Fibroblast of peridontal ligament (primary cell): Measurements from ENCODE around the gene CAMKK2.
A peak's percentile ranks its signal among the peaks of the same experiment; 100 is the strongest.
"Not testable (repeated sequence)": the region's sequence is repeated elsewhere in the genome, so short reads cannot be mapped to it uniquely, and the experiment has no call there.

Experiments used
- DNase-seq: peaks from one replicate; pipeline ENCODE4 v3.0.0-alpha.2; 2010; ENCODE audit errors: extremely low read depth

CAMKK2 gene

DNA sequence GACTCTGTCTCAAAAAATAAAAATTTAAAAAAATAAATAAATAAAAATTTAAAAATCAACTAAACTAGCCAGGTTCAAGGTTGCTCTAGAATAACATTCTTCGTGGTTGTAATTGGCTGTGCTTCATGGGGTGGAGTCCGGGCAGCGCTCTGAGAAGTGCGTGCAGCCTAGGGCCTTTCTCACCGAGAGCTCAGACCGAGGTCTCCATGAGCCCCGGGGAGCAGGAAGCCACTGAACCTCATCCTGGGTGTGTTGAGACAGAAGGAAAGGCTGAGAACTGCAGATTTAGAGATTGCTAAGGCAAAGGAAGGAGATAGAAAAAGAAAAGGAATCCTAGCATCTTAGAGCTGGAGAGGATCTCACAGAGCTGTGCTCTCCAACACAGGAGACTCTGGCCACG is 71.9 kb downstream of the CAMKK2 start:
- DNase-seq = no peak

DNA sequence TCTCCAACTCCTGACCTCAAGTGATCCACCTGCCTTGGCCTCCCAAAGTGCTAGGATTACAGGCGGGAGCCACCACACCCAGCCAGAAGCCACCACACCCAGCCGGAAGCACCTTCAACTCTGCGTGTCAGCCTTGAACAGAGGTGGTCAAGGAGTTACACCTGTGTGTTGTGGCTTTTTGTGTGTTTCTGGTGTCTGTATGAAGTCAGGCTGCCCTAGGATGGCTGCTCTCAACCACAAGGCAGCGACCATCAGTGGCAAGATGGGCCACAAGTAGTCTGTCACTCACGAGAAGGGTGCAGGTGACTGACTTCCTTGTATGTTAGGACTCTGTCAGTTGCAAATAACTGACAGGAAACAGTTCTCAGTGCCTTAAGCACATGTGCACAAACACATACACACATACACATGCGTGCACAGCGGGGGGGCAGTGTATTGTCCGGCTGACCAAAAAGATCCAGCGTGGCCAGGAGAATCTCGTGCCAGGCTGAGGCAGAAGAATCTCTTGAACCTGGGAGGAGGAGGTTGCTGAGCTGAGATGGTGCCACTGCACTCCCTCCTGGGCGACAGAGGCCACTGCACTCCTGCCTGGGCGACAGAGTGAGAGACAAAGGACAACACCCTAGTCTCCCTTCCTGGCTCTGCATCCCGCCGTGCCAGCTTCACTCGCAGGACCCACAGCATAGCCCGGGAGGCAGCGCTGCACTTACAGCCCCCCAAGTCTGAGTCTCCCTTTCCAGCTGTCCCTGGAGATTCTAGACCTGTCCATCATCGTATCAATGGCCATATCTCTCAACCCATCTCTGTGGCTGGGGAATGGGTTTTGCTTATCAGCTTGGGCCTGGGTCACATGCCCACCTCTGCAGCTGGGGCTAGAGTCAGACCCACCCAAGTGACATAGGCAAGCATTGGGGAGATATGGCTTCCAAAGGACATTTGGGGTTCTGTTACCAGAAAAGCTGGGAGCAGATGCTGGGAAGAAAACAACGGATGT is 72.9 kb downstream of the CAMKK2 start:
- DNase-seq = no peak

DNA sequence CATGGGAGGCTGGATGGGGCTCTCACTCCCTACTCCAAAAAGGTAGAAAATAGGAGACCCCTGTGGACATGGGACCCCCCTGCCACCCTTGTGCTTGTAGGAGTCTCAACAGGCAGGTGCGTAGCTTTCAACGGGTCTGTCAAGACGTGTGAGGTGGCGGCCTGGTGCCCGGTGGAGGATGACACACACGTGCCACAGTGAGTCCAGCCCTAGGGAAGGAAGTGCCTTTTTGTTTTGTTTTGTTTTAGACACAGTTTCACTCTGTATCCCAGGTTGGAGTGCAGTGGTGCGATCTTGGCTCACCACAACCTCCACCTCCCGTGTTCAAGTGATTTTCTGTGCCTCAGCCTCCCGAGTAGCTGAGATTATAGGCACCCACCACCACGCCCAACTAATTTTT is 73.7 kb downstream of the CAMKK2 start:
- DNase-seq = no peak

DNA sequence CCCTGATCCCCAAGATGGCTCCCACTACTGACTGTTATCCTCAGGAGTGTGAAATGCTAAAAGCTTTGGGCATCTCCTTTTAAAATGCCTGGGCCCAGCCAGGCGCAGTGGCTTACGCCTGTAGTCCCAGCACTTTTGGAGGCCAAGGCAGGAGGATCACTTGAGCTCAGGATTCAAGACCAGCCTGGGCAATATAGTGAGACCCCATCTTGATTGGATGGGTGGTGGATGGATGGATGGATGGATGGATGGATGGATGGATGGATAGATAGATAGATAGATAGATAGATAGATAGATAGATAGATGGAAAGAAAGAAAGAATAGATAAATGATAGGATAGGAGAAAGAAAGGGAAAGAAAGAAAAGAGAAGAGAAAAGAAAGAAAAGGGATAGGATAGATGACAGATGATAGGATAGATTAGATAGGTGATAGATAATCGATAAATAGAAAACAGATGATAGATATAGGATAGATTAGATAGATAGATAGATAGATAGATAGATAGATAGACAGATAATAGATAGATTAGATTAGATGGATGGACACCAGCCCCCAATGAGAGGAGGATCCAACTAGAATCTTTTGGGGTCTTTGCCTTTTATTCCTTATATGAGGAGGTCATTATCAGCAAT is 77.0 kb downstream of the CAMKK2 start:
- DNase-seq = no peak

DNA sequence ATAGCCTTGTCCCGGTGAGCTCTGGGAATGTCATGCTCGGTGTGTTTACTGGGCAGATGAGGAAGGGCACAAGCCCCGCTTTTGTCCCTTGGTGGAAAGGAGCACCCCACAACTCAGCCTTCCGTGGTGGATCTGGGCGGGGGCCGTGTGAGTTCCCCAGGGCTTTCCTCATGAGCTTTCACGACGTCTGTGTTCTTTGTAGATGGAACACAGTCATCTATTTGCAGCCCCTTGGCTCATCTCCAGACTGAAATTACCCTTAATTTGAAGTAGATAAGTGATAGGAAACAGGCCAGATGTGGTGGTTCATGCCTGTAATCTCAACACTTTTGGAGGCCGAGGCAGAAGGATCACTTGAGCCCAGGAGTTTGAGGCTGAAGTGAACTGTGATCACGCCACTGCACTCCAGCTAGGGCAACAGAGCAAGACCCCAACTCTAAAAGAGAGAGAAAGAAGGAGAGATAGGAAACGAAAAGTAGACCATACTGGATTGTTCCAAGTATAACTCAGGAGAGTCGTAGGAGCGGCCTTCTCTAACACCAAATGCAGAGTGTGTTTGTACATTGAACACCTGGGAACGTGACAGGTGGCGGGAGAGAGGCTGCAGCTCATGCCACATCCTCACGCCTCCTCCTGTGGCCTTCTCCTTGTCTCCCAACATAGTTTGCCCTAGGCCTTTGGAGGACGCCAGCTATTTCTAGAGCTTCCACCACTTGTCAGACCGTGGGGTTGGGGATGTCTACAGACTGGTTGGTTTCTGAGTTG is 77.7 kb downstream of the CAMKK2 start:
- DNase-seq = no peak

DNA sequence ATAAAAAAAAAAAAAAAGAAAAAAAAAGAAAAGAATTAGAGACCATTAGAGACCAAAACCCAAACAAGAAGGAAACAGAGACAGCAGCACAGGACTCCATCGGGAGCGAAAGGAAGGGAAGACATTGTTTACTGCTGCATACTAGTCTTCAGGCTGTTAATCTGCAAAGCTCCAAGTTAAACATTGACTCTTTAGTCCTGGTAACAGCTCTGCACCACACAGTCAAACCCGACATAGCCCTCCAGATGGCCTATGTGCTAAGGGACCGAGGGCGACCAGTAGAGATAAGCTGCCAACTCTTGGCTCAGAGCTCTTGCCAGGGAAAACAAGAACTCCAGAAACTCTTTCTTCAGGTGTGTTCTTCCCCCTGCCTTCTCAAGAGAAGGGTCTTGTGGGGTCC is 78.7 kb downstream of the CAMKK2 start:
- no peak for DNase-seq

DNA sequence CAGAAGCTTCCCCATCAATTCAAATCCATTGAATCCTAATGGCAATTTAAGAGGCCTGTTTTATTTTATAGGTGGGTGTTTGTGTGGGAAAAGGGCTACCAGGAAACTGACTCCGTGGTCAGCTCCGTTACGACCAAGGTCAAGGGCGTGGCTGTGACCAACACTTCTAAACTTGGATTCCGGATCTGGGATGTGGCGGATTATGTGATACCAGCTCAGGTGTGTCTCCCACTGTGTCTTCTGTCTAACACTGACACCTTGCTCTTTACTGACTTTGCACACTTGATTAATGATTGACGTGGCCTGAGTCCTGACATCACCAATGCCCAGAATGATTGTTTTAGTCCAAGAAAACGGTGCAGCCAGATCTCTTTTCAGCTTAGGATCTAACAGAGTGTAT is 79.4 kb downstream of the CAMKK2 start:
- no peak for DNase-seq

DNA sequence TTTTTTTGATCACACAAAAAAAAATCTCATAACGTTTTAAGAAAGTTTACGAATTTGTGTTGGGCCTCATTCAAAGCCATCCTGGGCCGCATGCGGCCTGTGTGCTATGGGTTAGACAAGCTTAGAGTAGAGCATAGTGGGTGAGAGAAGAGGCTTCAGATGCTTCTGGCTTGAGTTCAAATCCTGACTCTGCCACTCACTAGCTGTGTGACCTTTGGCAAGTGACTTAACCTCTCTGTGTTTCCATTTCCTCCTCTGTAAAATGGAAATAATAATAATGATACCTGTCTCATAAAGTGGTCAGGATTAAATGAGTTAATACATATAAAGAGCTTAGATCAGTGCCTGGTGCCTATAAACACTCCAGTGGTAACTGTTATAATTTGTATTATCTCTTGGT is 80.4 kb downstream of the CAMKK2 start:
- no peak for DNase-seq

DNA sequence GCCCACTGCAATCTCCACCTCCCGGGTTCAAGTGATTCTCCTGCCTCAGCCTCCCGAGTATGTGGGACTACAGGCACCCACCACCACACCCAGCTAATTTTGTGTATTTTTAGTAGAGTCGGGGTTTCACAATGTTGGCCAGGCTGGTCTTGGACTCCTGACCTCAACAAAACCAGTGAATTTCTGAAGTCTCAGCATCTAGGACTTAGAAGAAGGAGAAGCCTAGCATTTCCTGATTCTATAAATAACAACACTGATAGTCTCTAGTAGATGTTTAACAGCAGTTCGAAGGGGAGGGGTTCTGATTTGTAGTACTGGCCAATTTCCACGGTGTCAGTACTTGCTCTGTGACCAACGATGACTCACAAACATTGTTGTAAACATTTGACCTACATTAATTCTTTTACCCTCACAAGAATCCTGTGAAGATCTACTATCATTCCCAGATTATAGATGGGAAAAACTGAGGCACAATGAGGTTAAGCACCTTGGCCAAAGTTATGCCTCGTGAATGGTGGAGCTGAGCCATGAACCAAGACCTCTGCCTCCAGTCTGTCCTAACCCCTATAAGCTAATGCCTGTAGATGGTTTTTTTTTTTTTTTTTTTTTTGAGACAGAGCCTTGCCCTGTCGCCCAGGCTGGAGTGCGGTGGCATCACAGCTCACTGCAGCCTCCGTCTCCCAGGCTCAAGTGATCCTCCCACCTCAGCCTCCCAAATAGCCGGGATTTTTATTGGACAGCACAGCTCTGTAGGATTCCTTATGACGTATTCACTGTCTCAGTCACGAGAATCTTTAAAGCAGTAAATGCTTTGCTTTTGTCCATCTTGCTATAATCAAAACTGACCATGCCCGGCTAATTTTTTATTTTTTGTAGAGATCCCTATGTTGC is 81.4 kb downstream of the CAMKK2 start:
- peak; percentile 91 for DNase-seq

DNA sequence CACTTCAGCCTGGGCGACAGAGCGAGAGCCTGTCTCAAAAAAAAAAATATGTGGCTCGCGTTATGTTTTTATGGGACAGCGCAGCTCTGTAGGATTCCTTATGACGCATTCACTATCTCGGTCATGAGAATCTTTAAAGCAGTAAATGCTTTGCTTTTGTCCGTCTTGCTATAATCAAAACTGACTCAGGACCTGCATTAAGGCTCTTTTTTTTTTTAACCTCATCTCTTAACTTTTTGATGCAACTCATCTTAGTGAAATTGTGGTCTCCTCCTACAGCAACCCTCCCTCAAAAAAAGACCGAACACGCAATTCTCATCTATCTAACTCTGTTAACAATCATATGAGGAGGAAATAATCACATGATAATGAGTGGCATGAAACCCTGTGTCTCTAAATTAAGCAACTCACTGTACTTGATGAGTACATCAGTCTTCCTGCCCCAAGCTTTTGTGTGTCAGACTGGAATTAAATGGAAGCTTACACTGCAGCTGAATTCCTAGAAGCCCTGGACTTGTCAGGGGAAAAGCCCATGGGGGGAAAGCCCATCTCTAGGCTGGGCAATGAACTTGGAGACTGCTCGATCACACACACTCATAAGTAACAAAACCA is 82.2 kb downstream of the CAMKK2 start:
- peak; percentile 64 for DNase-seq

DNA sequence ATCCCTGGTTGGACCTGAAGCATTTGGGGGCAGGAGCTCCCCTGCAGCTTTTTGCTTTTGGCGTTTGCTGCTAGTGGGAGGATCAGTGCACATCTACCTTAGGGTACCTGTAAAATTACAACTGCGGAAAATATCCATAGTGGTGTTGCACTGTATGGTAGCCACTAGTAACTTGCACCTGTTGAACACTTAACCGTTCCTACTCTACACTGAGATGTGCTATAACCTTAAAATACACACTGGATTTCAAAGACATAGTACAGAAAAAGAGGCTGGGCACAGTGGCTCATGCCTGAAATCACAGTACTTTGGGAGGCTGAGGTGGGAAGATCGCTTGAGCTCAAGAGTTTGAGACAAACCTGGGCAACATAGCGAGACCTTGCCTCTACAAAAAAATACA is 83.6 kb downstream of the CAMKK2 start:
- DNase-seq = no peak

DNA sequence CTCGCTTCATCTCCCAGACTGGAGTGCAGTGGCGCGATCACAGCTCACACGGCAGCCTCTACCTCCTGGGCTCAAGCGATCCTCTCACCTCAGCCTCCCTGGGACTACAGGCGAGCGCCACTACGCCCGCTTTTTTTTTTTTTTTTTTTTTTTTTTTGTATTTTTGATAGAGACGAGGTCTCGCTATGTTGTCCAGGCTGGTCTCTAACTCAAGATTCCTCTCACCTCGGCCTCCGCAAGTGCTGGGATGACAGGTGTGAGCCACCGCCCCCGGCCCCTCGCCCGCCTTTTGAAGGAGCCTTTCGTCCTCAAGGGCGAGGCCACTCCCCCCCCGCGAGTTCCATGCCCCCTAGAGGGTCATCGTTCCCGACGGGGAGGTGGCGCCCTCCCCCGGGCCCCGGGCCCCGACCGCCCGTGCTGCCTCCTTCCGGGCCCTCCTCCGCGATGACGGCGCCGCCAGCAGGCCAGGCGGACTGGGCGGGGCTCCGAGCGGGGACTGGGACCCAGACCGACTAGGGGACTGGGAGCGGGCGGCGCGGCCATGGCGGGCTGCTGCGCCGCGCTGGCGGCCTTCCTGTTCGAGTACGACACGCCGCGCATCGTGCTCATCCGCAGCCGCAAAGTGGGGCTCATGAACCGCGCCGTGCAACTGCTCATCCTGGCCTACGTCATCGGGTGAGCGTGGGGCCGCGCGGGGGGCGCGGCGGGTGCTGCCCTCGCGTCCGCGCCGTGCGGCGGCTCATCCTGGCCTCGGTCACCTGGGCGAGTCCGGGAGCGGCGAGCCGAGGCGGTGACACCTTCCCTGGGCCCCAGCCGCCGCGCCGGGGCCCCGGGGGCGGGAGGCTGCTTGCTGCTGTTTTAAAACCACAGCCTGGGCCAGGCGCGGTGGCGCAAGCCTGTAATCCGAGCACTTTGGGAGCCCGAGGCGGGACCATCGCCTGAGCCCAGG is 86.6 kb downstream of the CAMKK2 start, which contains the start of gene P2RX4:
P2RX4 (plus strand) TSS at position 506 of the 949 bp plus-strand sequence; CDS start at position 542, 36 bp downstream.
- peak; percentile 66 for DNase-seq

DNA sequence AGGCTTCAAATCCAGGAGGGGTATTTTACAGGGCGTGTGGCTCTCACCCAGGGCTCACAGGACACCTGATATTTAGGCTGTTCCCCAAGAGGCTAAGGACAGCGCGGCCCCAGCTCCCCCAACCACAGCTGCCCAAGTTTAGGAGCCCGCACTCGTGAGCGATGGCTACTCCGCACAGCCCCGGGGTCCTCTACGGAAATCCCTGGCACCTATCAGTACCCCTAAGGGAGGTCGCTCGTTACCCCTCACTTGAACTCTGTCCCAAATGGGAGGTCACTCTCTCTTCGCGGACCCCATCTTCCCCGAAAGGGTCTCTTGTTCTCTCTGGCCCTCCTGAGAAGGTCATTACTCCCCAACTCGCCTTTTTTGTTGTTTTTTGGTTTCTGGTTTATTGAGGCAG is 87.3 kb downstream of the CAMKK2 start:
- DNase-seq = no peak

DNA sequence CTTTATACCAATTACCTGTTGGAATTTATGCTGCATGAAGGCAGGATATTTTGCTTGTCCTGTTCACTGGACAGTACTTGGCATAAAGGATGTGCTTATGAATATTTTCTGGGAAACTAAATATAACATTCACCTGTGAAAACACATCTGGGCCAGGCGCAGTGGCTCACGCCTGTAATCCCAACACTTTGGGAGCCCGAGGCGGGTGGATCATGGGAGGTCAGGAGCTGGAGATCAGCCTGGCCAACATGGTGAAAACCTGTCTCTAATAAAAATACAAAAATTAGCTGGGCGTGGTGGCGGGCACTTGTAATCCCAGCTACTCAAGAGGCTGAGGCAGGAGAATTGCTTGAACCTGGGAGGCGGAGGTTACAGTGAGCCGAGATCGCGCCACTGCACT is 87.9 kb downstream of the CAMKK2 start:
- not testable (repeated sequence) for DNase-seq

DNA sequence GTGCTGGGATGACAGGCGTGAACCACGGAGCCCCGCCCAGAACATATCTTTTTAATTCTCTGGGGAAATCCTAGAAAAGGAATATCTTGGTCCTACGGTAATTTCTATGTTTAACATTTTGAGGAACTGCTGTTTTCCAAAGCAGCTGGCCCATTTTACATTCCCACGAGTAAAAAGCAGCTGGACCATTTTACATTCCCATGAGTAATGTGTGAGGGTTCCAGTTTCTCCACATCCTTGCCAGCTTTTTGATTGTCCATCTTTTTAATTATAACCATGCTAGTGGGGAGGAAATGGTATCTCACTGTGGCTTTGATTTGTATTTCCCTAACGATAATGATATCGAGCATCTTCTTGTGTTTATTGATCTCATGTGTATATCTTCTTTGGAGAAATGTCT is 91.0 kb downstream of the CAMKK2 start:
- DNase-seq = no peak

DNA sequence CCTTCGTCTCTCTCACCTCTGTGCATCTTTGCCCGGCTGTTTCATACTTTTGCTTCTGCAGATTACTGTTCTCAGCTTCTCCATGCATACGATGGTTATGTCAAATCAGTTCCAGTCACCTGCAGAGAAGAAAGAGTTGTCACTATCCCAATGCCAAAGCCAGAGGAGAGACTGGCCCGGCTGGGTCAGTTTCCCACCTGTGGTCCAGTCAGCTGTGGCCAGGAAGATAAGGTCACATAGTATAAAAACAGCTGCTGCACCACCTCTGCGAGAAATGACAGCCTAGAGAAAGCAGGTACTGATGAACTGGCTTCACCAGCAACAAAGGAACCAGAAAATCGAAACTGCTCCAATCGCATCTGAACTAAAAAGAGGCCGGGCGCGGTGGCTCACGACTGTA is 93.0 kb downstream of the CAMKK2 start:
- DNase-seq = no peak

DNA sequence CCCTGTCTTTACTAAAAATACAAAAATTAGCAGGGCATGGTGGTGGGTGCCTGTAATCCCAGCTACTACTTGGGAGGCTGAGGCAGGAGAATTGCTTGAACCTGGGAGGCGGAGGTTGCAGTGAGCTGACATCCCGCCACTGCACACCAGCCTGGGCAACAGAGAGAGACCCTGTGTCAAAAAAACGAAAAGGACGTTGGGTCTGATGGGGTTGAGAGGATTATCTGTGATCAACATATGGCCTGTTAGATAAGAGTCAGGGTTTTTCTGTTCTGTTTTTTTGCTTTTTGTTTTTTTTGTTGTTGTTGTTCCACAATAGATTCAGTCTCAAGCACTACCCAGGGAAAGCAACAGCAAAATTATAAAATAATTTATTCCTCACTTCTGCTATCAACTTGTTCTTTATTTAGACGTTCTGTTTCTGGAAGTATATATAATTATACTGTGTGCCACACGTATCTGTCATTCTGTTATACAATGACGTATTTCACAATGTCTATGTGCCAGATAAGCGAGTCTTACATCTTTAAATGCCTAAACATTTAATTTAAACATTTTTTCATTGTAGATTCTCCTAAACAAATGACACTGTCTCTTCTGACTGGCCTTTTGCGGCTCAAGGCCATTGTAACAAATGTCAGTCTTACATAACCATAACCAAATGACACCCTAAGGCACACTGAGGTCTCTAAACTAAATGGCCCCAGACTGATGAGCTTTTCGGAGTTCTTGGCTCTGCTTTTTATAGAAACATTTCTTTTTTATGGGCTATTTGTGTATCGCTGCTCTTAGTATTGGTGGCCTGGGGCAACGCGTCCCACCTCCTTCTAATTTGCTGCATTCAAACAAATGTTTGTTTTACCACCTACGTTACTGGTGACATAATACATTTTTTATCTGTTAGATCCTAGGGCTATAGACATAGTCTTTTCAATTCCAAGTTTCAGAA is 93.8 kb downstream of the CAMKK2 start:
- DNase-seq = no peak

DNA sequence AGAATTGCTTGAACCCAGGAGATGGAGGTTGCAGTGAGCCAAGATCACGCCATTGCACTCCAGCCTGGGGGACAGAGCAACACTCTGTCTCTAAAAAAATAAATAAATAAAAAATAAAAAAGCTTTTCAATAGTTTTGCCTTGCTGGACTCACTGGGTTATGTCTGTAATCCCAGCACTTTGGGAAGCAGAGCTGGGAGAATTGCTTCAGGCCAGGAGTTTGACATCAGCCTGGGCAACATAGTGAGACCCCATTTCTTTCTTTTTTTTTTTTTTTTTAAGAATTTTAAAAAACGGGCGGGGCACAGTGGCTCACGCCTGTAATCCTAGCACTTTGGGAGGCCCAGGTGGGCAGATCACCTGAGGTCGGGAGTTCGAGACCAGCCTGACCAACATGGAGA is 95.4 kb downstream of the CAMKK2 start:
- not testable (repeated sequence) for DNase-seq

DNA sequence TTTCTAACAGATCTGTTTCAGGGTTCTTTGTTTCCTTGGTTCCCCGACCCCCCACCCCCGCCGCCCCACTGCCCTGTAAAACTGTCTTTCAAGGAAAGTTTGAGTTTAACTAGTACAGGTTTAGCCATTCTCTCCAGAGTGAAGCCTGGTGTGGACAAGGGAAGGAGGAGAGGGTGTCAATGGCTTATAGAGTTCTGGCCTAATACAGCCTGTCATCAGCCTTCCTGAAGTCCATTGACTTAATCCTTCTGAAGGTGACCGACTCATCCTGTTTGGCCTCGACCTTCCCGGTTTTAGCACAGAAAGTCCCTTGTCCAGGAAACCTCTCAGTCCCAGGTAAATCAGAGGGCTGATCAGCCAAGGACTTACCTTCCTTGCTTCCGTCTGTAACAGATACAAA is 97.6 kb downstream of the CAMKK2 start:
- no peak for DNase-seq
